GM23338 (cell line): ENCODE measurements around the gene ERCC6.

Experiments used
- CREB1 ChIP-seq: fragments of 250-450 bp; sonication (Bioruptor Pico); IDR thresholded peaks from 2 replicates; pipeline ENCODE4 v1.5.0; 2020; ENCODE audit warnings: low read depth, mild to moderate bottlenecking, moderate library complexity
- EZH2 ChIP-seq: fragments of 200-600 bp; sonication (generic); IDR thresholded peaks from one replicate; pipeline ENCODE4 v1.8.0; 2017; ENCODE audit warnings: antibody characterized with exemption, mild to moderate bottlenecking, low read depth; ENCODE audit not compliant: unreplicated experiment
- EZH2phosphoT487 ChIP-seq: fragments of 200-600 bp; sonication (generic); IDR thresholded peaks from one replicate; pipeline ENCODE4 v1.8.1; 2018; ENCODE audit warnings: antibody characterized with exemption; ENCODE audit not compliant: unreplicated experiment
- JUNB ChIP-seq: IDR thresholded peaks from one replicate; pipeline ENCODE4 v1.6.1; 2016; ENCODE audit warnings: antibody characterized with exemption; ENCODE audit not compliant: unreplicated experiment
- NANOG ChIP-seq: IDR thresholded peaks from 2 replicates; pipeline ENCODE4 v1.6.1; 2016; ENCODE audit warnings: antibody characterized with exemption, borderline replicate concordance
- POLR2AphosphoS5 ChIP-seq: IDR thresholded peaks from 2 replicates; pipeline ENCODE4 v1.6.1; 2016; ENCODE audit warnings: antibody characterized with exemption, low read depth
- STAT1 ChIP-seq: IDR thresholded peaks from one replicate; pipeline ENCODE4 v1.6.1; 2016; ENCODE audit warnings: antibody characterized with exemption; ENCODE audit not compliant: unreplicated experiment
- ZNF114 ChIP-seq: fragments of 250-450 bp; sonication (Bioruptor Pico); IDR thresholded peaks from 2 replicates; pipeline ENCODE4 v1.5.0; 2020; ENCODE audit warnings: mild to moderate bottlenecking, moderate library complexity
- ZNF331 ChIP-seq: fragments of 250-450 bp; sonication (Bioruptor Pico); IDR thresholded peaks from 2 replicates; pipeline ENCODE4 v1.5.0; 2020; ENCODE audit warnings: low read depth, mild to moderate bottlenecking, moderate library complexity
- TF ChIP-seq, protein P1 (sequence below): IDR thresholded peaks from 2 replicates; pipeline ENCODE4 v1.6.1; 2016; ENCODE audit warnings: antibody characterized with exemption
- TF ChIP-seq, protein P2 (sequence below), 2 experiments: fragments of 200-600 bp in 1 of 2; sonication (generic) in 1 of 2; conservative IDR thresholded peaks; 2 replicates each; pipeline versions ENCODE4 v1.5.1 to v1.6.1; 2016 to 2017; ENCODE audit warnings: antibody characterized with exemption in 2 of 2, low read depth in 2 of 2, mild to moderate bottlenecking in 2 of 2, moderate library complexity in 1 of 2
- TF ChIP-seq, protein P3 (sequence below): IDR thresholded peaks from one replicate; pipeline ENCODE4 v1.6.1; 2018; ENCODE audit warnings: antibody characterized with exemption; ENCODE audit not compliant: unreplicated experiment

DNA sequence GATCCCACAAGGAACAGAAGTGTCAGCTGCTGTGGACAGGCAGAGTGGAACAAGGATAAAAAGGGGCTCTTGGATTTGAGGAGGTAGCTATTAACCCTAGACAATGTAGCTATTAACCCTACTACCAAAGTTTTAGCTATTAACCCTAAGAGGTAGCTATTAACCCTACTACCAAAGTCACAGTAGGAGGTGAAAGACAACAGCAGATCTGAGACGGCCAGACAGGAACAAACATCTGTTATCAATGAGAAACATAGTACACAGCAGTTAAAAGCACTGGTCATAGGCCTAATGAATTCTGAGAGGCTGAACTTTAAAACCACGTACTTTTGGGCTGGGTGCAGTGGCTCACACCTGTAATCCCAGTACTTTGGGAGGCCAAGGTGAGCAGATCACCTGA, 11.9 kb downstream of the ERCC6 start:
- TF ChIP-seq, protein P1, sequence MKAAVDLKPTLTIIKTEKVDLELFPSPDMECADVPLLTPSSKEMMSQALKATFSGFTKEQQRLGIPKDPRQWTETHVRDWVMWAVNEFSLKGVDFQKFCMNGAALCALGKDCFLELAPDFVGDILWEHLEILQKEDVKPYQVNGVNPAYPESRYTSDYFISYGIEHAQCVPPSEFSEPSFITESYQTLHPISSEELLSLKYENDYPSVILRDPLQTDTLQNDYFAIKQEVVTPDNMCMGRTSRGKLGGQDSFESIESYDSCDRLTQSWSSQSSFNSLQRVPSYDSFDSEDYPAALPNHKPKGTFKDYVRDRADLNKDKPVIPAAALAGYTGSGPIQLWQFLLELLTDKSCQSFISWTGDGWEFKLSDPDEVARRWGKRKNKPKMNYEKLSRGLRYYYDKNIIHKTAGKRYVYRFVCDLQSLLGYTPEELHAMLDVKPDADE = no peak
- TF ChIP-seq EZH2 (no peak), EZH2phosphoT487 (no peak), CREB1 (no peak), POLR2AphosphoS5 (no peak), JUNB (no peak), NANOG (no peak), ZNF331 (CRISPR knock-in tag) (no peak), STAT1 (no peak), ZNF114 (CRISPR knock-in tag) (no peak)
- TF ChIP-seq, protein P2, sequence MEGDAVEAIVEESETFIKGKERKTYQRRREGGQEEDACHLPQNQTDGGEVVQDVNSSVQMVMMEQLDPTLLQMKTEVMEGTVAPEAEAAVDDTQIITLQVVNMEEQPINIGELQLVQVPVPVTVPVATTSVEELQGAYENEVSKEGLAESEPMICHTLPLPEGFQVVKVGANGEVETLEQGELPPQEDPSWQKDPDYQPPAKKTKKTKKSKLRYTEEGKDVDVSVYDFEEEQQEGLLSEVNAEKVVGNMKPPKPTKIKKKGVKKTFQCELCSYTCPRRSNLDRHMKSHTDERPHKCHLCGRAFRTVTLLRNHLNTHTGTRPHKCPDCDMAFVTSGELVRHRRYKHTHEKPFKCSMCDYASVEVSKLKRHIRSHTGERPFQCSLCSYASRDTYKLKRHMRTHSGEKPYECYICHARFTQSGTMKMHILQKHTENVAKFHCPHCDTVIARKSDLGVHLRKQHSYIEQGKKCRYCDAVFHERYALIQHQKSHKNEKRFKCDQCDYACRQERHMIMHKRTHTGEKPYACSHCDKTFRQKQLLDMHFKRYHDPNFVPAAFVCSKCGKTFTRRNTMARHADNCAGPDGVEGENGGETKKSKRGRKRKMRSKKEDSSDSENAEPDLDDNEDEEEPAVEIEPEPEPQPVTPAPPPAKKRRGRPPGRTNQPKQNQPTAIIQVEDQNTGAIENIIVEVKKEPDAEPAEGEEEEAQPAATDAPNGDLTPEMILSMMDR (conservative IDR thresholded peaks at IDR 0.05; ENCODE audit: low read depth in 2 of 2) = no peak
- TF ChIP-seq, protein P3, sequence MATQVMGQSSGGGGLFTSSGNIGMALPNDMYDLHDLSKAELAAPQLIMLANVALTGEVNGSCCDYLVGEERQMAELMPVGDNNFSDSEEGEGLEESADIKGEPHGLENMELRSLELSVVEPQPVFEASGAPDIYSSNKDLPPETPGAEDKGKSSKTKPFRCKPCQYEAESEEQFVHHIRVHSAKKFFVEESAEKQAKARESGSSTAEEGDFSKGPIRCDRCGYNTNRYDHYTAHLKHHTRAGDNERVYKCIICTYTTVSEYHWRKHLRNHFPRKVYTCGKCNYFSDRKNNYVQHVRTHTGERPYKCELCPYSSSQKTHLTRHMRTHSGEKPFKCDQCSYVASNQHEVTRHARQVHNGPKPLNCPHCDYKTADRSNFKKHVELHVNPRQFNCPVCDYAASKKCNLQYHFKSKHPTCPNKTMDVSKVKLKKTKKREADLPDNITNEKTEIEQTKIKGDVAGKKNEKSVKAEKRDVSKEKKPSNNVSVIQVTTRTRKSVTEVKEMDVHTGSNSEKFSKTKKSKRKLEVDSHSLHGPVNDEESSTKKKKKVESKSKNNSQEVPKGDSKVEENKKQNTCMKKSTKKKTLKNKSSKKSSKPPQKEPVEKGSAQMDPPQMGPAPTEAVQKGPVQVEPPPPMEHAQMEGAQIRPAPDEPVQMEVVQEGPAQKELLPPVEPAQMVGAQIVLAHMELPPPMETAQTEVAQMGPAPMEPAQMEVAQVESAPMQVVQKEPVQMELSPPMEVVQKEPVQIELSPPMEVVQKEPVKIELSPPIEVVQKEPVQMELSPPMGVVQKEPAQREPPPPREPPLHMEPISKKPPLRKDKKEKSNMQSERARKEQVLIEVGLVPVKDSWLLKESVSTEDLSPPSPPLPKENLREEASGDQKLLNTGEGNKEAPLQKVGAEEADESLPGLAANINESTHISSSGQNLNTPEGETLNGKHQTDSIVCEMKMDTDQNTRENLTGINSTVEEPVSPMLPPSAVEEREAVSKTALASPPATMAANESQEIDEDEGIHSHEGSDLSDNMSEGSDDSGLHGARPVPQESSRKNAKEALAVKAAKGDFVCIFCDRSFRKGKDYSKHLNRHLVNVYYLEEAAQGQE = no peak
